Measurements from ENCODE around the gene DPM3. TPM values are rescaled to one million over a fixed set of nuclear protein-coding genes. Genes with fewer than 3 reads are reported as not detected.

The DPM3 gene
- total RNA-seq, 2 experiments from 2014 or later: 17.6 to 20.5 TPM

GRCh38 chr1:155110381-155110780, 29.9 kb downstream of the DPM3 start:
- Histone ChIP-seq H3K27ac (ENCODE audit: low read depth in 1 of 2, low read length in 2 of 2) (no peak overlapping the region), H3K27me3 (ENCODE audit: control insufficient read depth in 1 of 2, insufficient read depth in 2 of 2, low read length in 2 of 2) (peaks cover 0 to 3% of the 10 kb centered on the region in 2 experiments), H3K4me3 (ENCODE audit: low read length) (no peak overlapping the region), H3K36me3 (ENCODE audit: insufficient read depth, low read length) (no peaks in the 10 kb centered on the region), H3K9me3 (ENCODE audit: control insufficient read depth in 1 of 2, insufficient read depth in 1 of 2, low read length in 2 of 2) (no peaks in the 10 kb centered on the region), H3K4me1 (ENCODE audit: insufficient read depth, low read length) (no peaks in the 10 kb centered on the region)
- no peak for DNase-seq
- intact Hi-C loops (cut with DNase I, micrococcal nuclease): no loop called here
- Mint-ChIP-seq H3K27ac (no peak overlapping the region), H3K4me3 (no peak overlapping the region), H3K36me3 (ENCODE audit: low read depth) (no peaks in the 10 kb centered on the region), H3K27me3 (no peaks in the 10 kb centered on the region), H3K9me3 (no peaks in the 10 kb centered on the region), H3K4me1 (ENCODE audit: low read depth) (no peaks in the 10 kb centered on the region)
- TF ChIP-seq CTCF (IDR thresholded peaks at IDR 0.05): no peak
- CTCF ChIA-PET: no interaction called here
- no peak for ATAC-seq (ENCODE audit: poor library complexity)
- POLR2A ChIA-PET: no interaction called here

- H3K27me3 Mint-ChIP-seq: no peaks in the 10 kb centered on the region
- H3K4me1 Mint-ChIP-seq (ENCODE audit: low read depth): no peaks in the 10 kb centered on the region
Observed at GRCh38 chr1:155108296-155108695, 32.0 kb downstream of the DPM3 start.

GRCh38 chr1:155107309-155108264, 32.7 kb downstream of the DPM3 start:
- no peaks in the 10 kb centered on the region for H3K36me3 ChIP-seq (ENCODE audit: insufficient read depth, low read length)
- CTCF ChIA-PET: interaction anchor here (0.7 to 1.8 kb wide), 2 partner anchors 60 kb away, joined by 3 to 4 read pairs; no protein-coding TSS in a partner anchor
- Mint-ChIP-seq H3K27ac (no peak overlapping the region), H3K4me3 (no peak overlapping the region), H3K4me1 (ENCODE audit: low read depth) (no peaks in the 10 kb centered on the region), H3K9me3 (no peaks in the 10 kb centered on the region), H3K27me3 (no peaks in the 10 kb centered on the region), H3K36me3 (ENCODE audit: low read depth) (no peaks in the 10 kb centered on the region)
- intact Hi-C loops (cut with DNase I, micrococcal nuclease): no loop called here
- no peak for TF ChIP-seq CTCF (IDR thresholded peaks at IDR 0.05)
- no peaks in the 10 kb centered on the region for H3K9me3 ChIP-seq (ENCODE audit: control insufficient read depth in 1 of 2, insufficient read depth in 1 of 2, low read length in 2 of 2)
- H3K27ac ChIP-seq (ENCODE audit: low read depth in 1 of 2, low read length in 2 of 2): no peak overlapping the region
- H3K4me1 ChIP-seq (ENCODE audit: insufficient read depth, low read length): no peaks in the 10 kb centered on the region
- no peak overlapping the region for H3K4me3 ChIP-seq (ENCODE audit: low read length)
- POLR2A ChIA-PET: no interaction called here
- DNase-seq (no peak), ATAC-seq (ENCODE audit: poor library complexity) (no peak)
- peaks cover 0 to 3% of the 10 kb centered on the region in 2 experiments for H3K27me3 ChIP-seq (ENCODE audit: control insufficient read depth in 1 of 2, insufficient read depth in 2 of 2, low read length in 2 of 2)

More at GRCh38 chr1:155108296-155108695, 32.0 kb downstream of the DPM3 start:
- TF ChIP-seq CTCF (IDR thresholded peaks at IDR 0.05): no peak
- no peak overlapping the region for H3K4me3 Mint-ChIP-seq
- no peak for ATAC-seq (ENCODE audit: poor library complexity)
- H3K9me3 Mint-ChIP-seq: no peaks in the 10 kb centered on the region
- H3K27ac Mint-ChIP-seq: no peak overlapping the region
- H3K36me3 Mint-ChIP-seq (ENCODE audit: low read depth): no peaks in the 10 kb centered on the region
- ChIA-PET CTCF (interaction anchor here (0.7 kb wide), 1 partner anchor 59 kb away, joined by 3 read pairs; no protein-coding TSS in a partner anchor), POLR2A (no interaction called here)
- Histone ChIP-seq H3K4me3 (ENCODE audit: low read length) (no peak overlapping the region), H3K4me1 (ENCODE audit: insufficient read depth, low read length) (no peaks in the 10 kb centered on the region), H3K27ac (ENCODE audit: low read depth in 1 of 2, low read length in 2 of 2) (no peak overlapping the region), H3K36me3 (ENCODE audit: insufficient read depth, low read length) (no peaks in the 10 kb centered on the region), H3K27me3 (ENCODE audit: control insufficient read depth in 1 of 2, insufficient read depth in 2 of 2, low read length in 2 of 2) (peaks cover 0 to 3% of the 10 kb centered on the region in 2 experiments), H3K9me3 (ENCODE audit: control insufficient read depth in 1 of 2, insufficient read depth in 1 of 2, low read length in 2 of 2) (no peaks in the 10 kb centered on the region)
- DNase-seq: no peak
- intact Hi-C loops (cut with DNase I, micrococcal nuclease): no loop called here

All from CD4-positive, alpha-beta T cell (primary cell).